Astrocyte of the cerebellum (primary cell): ENCODE results near the gene SYMPK.

ENCODE experiments used
- DNase-seq: peaks from one replicate; pipeline ENCODE4 v3.0.0-alpha.2; 2011; ENCODE audit warnings: low read depth
- H3K4me3 ChIP-seq: 2 replicates; pipeline ENCODE4 v1.5.1; 2011; ENCODE audit warnings: mild to moderate bottlenecking, low read depth, low read length, moderate library complexity
- CTCF ChIP-seq: IDR thresholded peaks from 2 replicates; pipeline ENCODE4 v1.5.1; 2012; ENCODE audit warnings: low read length, low read depth, moderate library complexity, mild to moderate bottlenecking; ENCODE audit errors: missing control alignments
- in situ Hi-C: cut with HindIII; loops from 2 replicates; pipeline ENCODE4 v1.10.0; 2017; ENCODE audit warnings: low sequenced_read_pairs

SYMPK gene

GRCh38 chr19:45878043-45878794 is 15.3 kb upstream of the SYMPK start:
- no peak for TF ChIP-seq CTCF
- in situ Hi-C loops: no loop called here
- H3K4me3 ChIP-seq: no peak overlapping the region
- no peak for DNase-seq

GRCh38 chr19:45876411-45877197 is 13.7 kb upstream of the SYMPK start:
- no peak for DNase-seq
- H3K4me3 ChIP-seq: no peak overlapping the region
- no peak for TF ChIP-seq CTCF
- in situ Hi-C loops: no loop called here

GRCh38 chr19:45876161-45876410 is 13.1 kb upstream of the SYMPK start:
- no peak for TF ChIP-seq CTCF
- DNase-seq: no peak
- in situ Hi-C loops: no loop called here
- H3K4me3 ChIP-seq: no peak overlapping the region

- DNase-seq: no peak
- no peak for TF ChIP-seq CTCF
- in situ Hi-C loops: no loop called here
- no peak overlapping the region for H3K4me3 ChIP-seq
These were observed 11.6 kb upstream of the SYMPK start for GRCh38 chr19:45874620-45874966.

GRCh38 chr19:45873219-45873772 is 10.3 kb upstream of the SYMPK start:
- DNase-seq: no peak
- no peak for TF ChIP-seq CTCF
- H3K4me3 ChIP-seq: no peak overlapping the region
- in situ Hi-C loops: no loop called here

GRCh38 chr19:45872095-45872919 is 9.4 kb upstream of the SYMPK start:
- no peak for DNase-seq
- no peak overlapping the region for H3K4me3 ChIP-seq
- TF ChIP-seq CTCF: no peak
- in situ Hi-C loops: no loop called here
